Fibroblast of upper back skin (primary cell): ENCODE data around the gene CLRN3.

Source experiments
- DNase-seq: peaks from one replicate; pipeline ENCODE4 v3.0.0-alpha.2; 2013

CLRN3 gene

DNA sequence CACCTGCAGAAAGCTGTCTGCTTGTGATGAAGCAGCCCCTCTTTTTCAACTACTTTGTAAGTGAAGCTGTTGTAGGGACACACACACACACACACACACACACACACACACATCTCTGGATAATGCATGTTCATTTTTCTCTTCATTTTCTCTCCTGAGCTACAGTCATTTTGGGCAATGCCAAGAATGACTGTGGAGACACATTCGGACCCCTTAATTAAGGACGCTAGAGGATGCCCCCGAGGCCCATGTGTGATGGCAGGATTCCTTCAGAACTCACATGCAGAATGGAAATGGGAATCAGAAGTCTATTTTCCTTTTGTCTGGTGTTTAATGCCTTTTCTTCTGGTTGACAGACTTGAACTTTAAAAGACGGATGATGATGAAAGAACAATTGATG, 56.6 kb downstream of the CLRN3 start:
- DNase-seq: no peak

DNA sequence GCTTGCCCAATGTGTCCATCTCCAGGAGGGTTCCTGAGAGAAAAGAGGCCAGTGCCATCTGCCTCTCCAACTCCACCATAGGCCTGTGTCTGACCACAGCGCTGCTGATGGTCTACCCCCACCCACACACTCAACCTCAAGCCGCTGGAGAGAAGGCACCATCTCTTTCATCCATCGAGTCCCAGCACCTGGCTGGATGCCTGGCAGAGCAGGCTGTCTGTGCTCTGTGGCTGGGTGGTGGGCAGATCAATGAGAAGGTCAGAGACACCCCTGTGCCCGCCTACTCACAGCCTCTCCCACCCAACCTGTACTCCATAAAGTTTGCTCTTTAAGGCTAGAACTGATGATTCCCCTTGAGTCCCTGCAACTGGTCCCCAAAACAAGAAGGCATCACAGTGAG, 58.0 kb downstream of the CLRN3 start:
- no peak for DNase-seq

- no peak for DNase-seq
Observed at GRCh38 chr10:127834221-127834620, 58.5 kb downstream of the CLRN3 start.

GRCh38 chr10:127833804-127834203, 58.9 kb downstream of the CLRN3 start:
- DNase-seq: no peak

- DNase-seq: no peak
Observed at GRCh38 chr10:127832501-127832900, 60.2 kb downstream of the CLRN3 start.

GRCh38 chr10:127830414-127830813, 62.3 kb downstream of the CLRN3 start:
- no peak for DNase-seq
